Measurements from ENCODE around the gene TINAGL1.

TINAGL1 gene

GRCh38 chr1:31628931-31629556 lies 52.7 kb downstream of the TINAGL1 start:
- no peak for DNase-seq

GRCh38 chr1:31632649-31633048 lies 56.3 kb downstream of the TINAGL1 start:
- no peak for DNase-seq

DNA sequence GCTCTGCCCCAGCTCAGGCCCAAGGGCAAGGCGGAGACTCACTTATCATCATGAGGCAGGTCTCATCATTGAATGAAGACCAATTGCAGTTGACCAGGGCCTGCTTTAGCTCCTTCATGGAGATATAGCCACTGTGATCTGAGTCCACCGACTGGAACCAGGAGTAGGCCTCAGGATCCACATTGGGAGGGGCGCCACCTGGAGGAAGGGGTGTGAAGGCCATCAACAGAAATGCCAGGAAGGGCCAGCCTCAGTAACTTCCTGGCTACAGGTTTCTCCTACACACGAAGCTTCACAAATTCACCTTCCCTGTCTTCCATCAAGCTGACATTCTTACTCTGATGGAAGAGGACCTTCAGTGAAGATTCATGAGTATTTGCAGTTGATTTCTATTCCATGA lies 56.8 kb downstream of the TINAGL1 start:
- no peak for DNase-seq
